GM23338 (cell line): ENCODE measurements around the gene PLAAT2. TPM values are rescaled to one million over a fixed set of nuclear protein-coding genes. Genes with fewer than 3 reads are reported as not detected.

Experiments
- ATAC-seq: fragments of 200-7000 bp; cut with Tn5 transposase; 3 replicates; pipeline ENCODE4 v1.9.1; 2020
- DNase-seq: peaks from one replicate; pipeline ENCODE4 v3.0.0-alpha.2; 2015; ENCODE audit warnings: low spot score
- H2AFZ ChIP-seq: fragments of 200-600 bp; sonication (generic); 2 replicates; pipeline ENCODE4 v1.8.0; 2016; ENCODE audit warnings: antibody characterized with exemption, mild to moderate bottlenecking, moderate library complexity
- H3F3A ChIP-seq: fragments of 200-600 bp; sonication (generic); replicated peaks from 2 replicates; pipeline ENCODE4 v1.8.0; 2017; ENCODE audit warnings: antibody characterized with exemption, mixed run types, low read depth
- H3K27ac ChIP-seq: fragments of 200-600 bp; sonication (generic); 2 replicates; pipeline ENCODE4 v1.6.1; 2016; ENCODE audit warnings: low read depth
- H3K27me3 ChIP-seq: fragments of 200-600 bp; sonication (generic); 2 replicates; pipeline ENCODE4 v1.8.0; 2016; ENCODE audit warnings: mild to moderate bottlenecking, mixed run types, moderate library complexity; ENCODE audit not compliant: insufficient read depth
- H3K36me3 ChIP-seq: fragments of 200-600 bp; sonication (generic); 2 replicates; pipeline ENCODE4 v1.8.0; 2016; ENCODE audit warnings: mild to moderate bottlenecking; ENCODE audit not compliant: insufficient read depth
- H3K4me1 ChIP-seq: fragments of 200-600 bp; sonication (generic); 2 replicates; pipeline ENCODE4 v1.8.0; 2016; ENCODE audit warnings: mild to moderate bottlenecking, moderate library complexity; ENCODE audit not compliant: insufficient read depth
- H3K4me2 ChIP-seq: fragments of 200-600 bp; sonication (generic); 2 replicates; pipeline ENCODE4 v1.7.1; 2017; ENCODE audit warnings: mixed run types
- H3K4me3 ChIP-seq: fragments of 200-600 bp; sonication (generic); 2 replicates; pipeline ENCODE4 v1.6.1; 2016; ENCODE audit warnings: mixed run types
- H3K79me2 ChIP-seq: fragments of 200-600 bp; sonication (generic); replicated peaks from 2 replicates; pipeline ENCODE4 v1.8.0; 2017; ENCODE audit warnings: mild to moderate bottlenecking; ENCODE audit not compliant: insufficient read depth
- H3K9me2 ChIP-seq: fragments of 200-600 bp; sonication (generic); 2 replicates; pipeline ENCODE4 v1.8.0; 2017; ENCODE audit not compliant: insufficient read depth
- H4K20me1 ChIP-seq: fragments of 200-600 bp; sonication (generic); replicated peaks from 2 replicates; pipeline ENCODE4 v1.8.0; 2017; ENCODE audit warnings: mild to moderate bottlenecking; ENCODE audit not compliant: insufficient read depth
- H3K27ac Mint-ChIP-seq: 2 replicates; pipeline ENCODE4 v1.8.0; 2020; ENCODE audit warnings: inconsistent platforms, mild to moderate bottlenecking, moderate library complexity, mixed read lengths
- H3K27me3 Mint-ChIP-seq: 3 replicates; pipeline ENCODE4 v1.8.0; 2022; ENCODE audit warnings: low read depth, mild to moderate bottlenecking, moderate library complexity, mixed read lengths, inconsistent platforms; ENCODE audit not compliant: insufficient read depth, poor library complexity
- H3K36me3 Mint-ChIP-seq: 3 replicates; pipeline ENCODE4 v1.8.0; 2021; ENCODE audit warnings: low read depth, mild to moderate bottlenecking, inconsistent platforms, moderate library complexity, mixed read lengths
- H3K4me1 Mint-ChIP-seq: 3 replicates; pipeline ENCODE4 v1.8.0; 2020; ENCODE audit warnings: mild to moderate bottlenecking, inconsistent platforms, mixed read lengths
- H3K4me3 Mint-ChIP-seq: 3 replicates; pipeline ENCODE4 v1.8.0; 2021; ENCODE audit warnings: moderate library complexity, mild to moderate bottlenecking, inconsistent platforms, mixed read lengths
- H3K9me3 Mint-ChIP-seq: 3 replicates; pipeline ENCODE4 v1.8.0; 2020; ENCODE audit warnings: moderate library complexity, mild to moderate bottlenecking, inconsistent platforms, mixed read lengths
- CREB1 ChIP-seq: fragments of 250-450 bp; sonication (Bioruptor Pico); IDR thresholded peaks from 2 replicates; pipeline ENCODE4 v1.5.0; 2020; ENCODE audit warnings: low read depth, mild to moderate bottlenecking, moderate library complexity
- JUNB ChIP-seq: IDR thresholded peaks from one replicate; pipeline ENCODE4 v1.6.1; 2016; ENCODE audit warnings: antibody characterized with exemption; ENCODE audit not compliant: unreplicated experiment
- POLR2AphosphoS5 ChIP-seq: IDR thresholded peaks from 2 replicates; pipeline ENCODE4 v1.6.1; 2016; ENCODE audit warnings: antibody characterized with exemption, low read depth
- ZNF331 ChIP-seq: fragments of 250-450 bp; sonication (Bioruptor Pico); IDR thresholded peaks from 2 replicates; pipeline ENCODE4 v1.5.0; 2020; ENCODE audit warnings: low read depth, mild to moderate bottlenecking, moderate library complexity
- polyA plus RNA-seq: library from polyadenylated mRNA; unstranded; fragments of >200 nt; fragmentation: Nextera tagmentation; extraction: Ambion mirVana; gene quantifications from 2 replicates; pipeline ENCODE4 v1.2.1, GENCODE V29; 2016
- total RNA-seq: library from RNA; depleted of rRNA; stranded (reverse); fragments of >200 nt; shearing (Covaris generic); gene quantifications from 2 replicates; pipeline ENCODE4 v1.2.3, GENCODE V29; 2014
- TF ChIP-seq, protein P1 (sequence below): fragments of 250-450 bp; sonication (Bioruptor Pico); IDR thresholded peaks from 2 replicates; pipeline ENCODE4 v1.5.0; 2020; ENCODE audit warnings: mild to moderate bottlenecking, moderate library complexity
- TF ChIP-seq, protein P2 (sequence below): IDR thresholded peaks from 2 replicates; pipeline ENCODE4 v1.6.1; 2016; ENCODE audit warnings: antibody characterized with exemption

The PLAAT2 gene
- total and polyA plus RNA-seq, 2 experiments from 2014 or later, result 0.66 to 0.78 TPM

DNA sequence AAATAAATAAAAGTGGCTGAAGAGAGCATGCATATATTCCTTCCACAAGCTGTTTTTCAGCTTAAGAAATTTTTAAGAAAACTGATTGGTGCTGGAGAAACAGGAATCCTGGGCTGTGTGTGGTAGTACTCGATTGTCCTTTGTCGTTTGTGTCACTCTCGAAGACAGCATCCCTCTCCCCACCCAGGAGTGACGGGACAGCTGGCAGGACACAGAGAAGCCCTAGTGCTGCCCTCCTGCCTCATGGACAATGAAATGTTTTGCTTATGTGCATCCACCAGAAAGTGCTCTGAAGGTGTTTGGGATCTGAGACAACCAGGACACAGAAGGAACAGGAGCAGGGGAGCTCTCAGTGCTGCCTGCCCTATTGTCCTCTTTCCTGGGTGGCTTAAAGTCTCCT, 13.8 kb downstream of the PLAAT2 start (continued):
- TF ChIP-seq CREB1, result no peak
- no peak for TF ChIP-seq POLR2AphosphoS5
- no peak for TF ChIP-seq JUNB
- no peak for TF ChIP-seq ZNF331
- TF ChIP-seq, protein P1, sequence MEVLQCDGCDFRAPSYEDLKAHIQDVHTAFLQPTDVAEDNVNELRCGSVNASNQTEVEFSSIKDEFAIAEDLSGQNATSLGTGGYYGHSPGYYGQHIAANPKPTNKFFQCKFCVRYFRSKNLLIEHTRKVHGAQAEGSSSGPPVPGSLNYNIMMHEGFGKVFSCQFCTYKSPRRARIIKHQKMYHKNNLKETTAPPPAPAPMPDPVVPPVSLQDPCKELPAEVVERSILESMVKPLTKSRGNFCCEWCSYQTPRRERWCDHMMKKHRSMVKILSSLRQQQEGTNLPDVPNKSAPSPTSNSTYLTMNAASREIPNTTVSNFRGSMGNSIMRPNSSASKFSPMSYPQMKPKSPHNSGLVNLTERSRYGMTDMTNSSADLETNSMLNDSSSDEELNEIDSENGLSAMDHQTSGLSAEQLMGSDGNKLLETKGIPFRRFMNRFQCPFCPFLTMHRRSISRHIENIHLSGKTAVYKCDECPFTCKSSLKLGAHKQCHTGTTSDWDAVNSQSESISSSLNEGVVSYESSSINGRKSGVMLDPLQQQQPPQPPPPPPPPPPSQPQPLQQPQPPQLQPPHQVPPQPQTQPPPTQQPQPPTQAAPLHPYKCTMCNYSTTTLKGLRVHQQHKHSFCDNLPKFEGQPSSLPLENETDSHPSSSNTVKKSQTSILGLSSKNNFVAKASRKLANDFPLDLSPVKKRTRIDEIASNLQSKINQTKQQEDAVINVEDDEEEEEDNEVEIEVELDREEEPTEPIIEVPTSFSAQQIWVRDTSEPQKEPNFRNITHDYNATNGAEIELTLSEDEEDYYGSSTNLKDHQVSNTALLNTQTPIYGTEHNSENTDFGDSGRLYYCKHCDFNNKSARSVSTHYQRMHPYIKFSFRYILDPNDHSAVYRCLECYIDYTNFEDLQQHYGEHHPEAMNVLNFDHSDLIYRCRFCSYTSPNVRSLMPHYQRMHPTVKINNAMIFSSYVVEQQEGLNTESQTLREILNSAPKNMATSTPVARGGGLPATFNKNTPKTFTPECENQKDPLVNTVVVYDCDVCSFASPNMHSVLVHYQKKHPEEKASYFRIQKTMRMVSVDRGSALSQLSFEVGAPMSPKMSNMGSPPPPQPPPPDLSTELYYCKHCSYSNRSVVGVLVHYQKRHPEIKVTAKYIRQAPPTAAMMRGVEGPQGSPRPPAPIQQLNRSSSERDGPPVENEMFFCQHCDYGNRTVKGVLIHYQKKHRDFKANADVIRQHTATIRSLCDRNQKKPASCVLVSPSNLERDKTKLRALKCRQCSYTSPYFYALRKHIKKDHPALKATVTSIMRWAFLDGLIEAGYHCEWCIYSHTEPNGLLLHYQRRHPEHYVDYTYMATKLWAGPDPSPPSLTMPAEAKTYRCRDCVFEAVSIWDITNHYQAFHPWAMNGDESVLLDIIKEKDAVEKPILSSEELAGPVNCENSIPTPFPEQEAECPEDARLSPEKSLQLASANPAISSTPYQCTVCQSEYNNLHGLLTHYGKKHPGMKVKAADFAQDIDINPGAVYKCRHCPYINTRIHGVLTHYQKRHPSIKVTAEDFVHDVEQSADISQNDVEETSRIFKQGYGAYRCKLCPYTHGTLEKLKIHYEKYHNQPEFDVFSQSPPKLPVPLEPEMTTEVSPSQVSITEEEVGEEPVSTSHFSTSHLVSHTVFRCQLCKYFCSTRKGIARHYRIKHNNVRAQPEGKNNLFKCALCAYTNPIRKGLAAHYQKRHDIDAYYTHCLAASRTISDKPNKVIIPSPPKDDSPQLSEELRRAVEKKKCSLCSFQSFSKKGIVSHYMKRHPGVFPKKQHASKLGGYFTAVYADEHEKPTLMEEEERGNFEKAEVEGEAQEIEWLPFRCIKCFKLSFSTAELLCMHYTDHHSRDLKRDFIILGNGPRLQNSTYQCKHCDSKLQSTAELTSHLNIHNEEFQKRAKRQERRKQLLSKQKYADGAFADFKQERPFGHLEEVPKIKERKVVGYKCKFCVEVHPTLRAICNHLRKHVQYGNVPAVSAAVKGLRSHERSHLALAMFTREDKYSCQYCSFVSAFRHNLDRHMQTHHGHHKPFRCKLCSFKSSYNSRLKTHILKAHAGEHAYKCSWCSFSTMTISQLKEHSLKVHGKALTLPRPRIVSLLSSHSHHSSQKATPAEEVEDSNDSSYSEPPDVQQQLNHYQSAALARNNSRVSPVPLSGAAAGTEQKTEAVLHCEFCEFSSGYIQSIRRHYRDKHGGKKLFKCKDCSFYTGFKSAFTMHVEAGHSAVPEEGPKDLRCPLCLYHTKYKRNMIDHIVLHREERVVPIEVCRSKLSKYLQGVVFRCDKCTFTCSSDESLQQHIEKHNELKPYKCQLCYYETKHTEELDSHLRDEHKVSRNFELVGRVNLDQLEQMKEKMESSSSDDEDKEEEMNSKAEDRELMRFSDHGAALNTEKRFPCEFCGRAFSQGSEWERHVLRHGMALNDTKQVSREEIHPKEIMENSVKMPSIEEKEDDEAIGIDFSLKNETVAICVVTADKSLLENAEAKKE (CRISPR knock-in tag), result no peak

DNA sequence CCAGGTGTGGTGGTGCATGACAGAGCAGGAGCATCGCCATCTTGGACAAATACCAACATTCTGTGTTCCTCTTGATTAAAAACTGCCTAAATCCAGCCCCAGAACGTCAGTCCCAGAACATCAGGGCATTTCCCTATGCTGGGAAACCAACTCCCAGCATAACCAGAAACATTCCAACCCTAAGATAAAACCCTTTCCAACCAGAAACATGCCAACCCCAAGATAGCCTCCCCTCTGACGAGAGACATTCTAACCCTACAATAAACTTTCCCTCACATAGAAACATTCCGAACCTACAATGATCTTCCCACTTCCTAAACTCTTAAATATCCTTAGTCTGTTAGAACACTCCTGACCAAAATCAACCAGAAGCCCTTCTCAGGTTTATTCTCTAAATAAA, 15.0 kb downstream of the PLAAT2 start:
- no peak overlapping the region for H3K4me2 ChIP-seq
- Mint-ChIP-seq H3K4me3 (no peak overlapping the region), H3K27me3 (peaks cover 13% of the 10 kb centered on the region), H3K9me3 (peaks cover 9% of the 10 kb centered on the region; the same call in 2 of the 3 replicates), H3K36me3 (peaks cover 4% of the 10 kb centered on the region; the same call in 2 of the 3 replicates), H3K27ac (no peak overlapping the region), H3K4me1 (peaks cover 4% of the 10 kb centered on the region)
- H3K27ac ChIP-seq, result no peak overlapping the region
- ATAC-seq (no peak), DNase-seq (no peak)
- no peaks in the 10 kb centered on the region for H3K79me2 ChIP-seq
- no peak overlapping the region for H3K4me3 ChIP-seq
- H3K9me2 ChIP-seq, result peaks cover 10% of the 10 kb centered on the region; the same call in 1 of the 2 replicates
- H4K20me1 ChIP-seq, result no peaks in the 10 kb centered on the region
- TF ChIP-seq, protein P2, sequence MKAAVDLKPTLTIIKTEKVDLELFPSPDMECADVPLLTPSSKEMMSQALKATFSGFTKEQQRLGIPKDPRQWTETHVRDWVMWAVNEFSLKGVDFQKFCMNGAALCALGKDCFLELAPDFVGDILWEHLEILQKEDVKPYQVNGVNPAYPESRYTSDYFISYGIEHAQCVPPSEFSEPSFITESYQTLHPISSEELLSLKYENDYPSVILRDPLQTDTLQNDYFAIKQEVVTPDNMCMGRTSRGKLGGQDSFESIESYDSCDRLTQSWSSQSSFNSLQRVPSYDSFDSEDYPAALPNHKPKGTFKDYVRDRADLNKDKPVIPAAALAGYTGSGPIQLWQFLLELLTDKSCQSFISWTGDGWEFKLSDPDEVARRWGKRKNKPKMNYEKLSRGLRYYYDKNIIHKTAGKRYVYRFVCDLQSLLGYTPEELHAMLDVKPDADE, result no peak
- no peak overlapping the region for H2AFZ ChIP-seq
- no peaks in the 10 kb centered on the region for H3K36me3 ChIP-seq
- peaks cover 6% of the 10 kb centered on the region; the same call in 1 of the 2 replicates for H3K4me1 ChIP-seq
- peaks cover 3% of the 10 kb centered on the region; the same call in 1 of the 2 replicates for H3F3A ChIP-seq
- H3K27me3 ChIP-seq, result no peaks in the 10 kb centered on the region
